ENCODE results near the gene VAV1. TPM values are rescaled to one million over a fixed set of nuclear protein-coding genes. Genes with fewer than 3 reads are reported as not detected.

The VAV1 gene
- polyA plus RNA-seq, 1 donor from 2014 or later = not detected

DNA sequence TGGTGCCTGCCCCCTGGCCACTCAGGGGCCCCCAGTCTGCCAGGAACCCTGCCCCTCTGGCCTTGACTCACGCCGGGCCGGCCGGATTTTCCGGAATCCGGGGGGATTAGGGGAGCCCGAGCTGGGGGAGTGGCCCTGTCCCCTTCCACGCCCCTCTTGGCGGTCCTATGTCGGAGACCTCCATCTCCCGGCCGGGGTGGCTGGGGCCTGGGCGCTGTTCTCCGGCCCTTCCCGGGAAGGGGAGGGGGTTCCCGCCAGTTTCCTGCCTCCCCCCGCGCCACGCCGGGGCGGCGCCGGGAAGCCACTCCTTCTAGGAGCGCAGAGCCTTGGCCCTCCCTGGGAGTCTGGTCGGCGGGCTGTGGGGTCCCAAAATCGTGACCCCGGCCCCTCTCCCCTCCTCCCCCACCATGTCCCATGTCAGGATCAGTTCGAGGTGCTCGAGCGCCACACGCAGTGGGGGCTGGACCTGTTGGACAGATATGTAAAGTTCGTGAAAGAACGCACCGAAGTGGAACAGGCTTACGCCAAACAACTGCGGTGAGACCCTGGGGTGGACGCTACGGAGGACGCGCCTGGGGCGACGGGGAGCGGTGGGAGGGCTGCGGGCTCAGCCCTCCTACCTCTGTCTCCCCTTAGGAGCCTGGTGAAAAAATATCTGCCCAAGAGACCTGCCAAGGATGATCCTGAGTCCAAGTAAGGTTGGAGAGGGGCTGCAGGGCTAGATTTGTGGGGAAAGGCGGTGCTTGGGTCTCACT is 31.7 kb upstream of the VAV1 start:
- Histone ChIP-seq H3F3A (ENCODE audit: insufficient read depth, low read length, poor library complexity, severe bottlenecking) (no peaks in the 10 kb centered on the region), H3K9me3 (ENCODE audit: low read length) (no peaks in the 10 kb centered on the region), H3K27me3 (ENCODE audit: insufficient read depth, low read depth, low read length) (peaks cover 8% of the 10 kb centered on the region), H3K36me3 (ENCODE audit: insufficient read depth, low read length) (no peaks in the 10 kb centered on the region), H2AFZ (ENCODE audit: low read depth, low read length) (no peak overlapping the region), H3K4me2 (ENCODE audit: low read length) (no peak overlapping the region), H3K27ac (ENCODE audit: low read length) (no peak overlapping the region), H3K79me2 (replicated peaks; ENCODE audit: insufficient read depth, low read length) (no peaks in the 10 kb centered on the region), H3K9me2 (ENCODE audit: insufficient read depth, low read length) (no peaks in the 10 kb centered on the region), H3K9ac (ENCODE audit: low read length) (no peak overlapping the region), H4K20me1 (ENCODE audit: insufficient read depth) (no peaks in the 10 kb centered on the region), H3K4me3 (ENCODE audit: low read length) (peak overlapping the region; percentile 65)
- TF ChIP-seq, protein P1, sequence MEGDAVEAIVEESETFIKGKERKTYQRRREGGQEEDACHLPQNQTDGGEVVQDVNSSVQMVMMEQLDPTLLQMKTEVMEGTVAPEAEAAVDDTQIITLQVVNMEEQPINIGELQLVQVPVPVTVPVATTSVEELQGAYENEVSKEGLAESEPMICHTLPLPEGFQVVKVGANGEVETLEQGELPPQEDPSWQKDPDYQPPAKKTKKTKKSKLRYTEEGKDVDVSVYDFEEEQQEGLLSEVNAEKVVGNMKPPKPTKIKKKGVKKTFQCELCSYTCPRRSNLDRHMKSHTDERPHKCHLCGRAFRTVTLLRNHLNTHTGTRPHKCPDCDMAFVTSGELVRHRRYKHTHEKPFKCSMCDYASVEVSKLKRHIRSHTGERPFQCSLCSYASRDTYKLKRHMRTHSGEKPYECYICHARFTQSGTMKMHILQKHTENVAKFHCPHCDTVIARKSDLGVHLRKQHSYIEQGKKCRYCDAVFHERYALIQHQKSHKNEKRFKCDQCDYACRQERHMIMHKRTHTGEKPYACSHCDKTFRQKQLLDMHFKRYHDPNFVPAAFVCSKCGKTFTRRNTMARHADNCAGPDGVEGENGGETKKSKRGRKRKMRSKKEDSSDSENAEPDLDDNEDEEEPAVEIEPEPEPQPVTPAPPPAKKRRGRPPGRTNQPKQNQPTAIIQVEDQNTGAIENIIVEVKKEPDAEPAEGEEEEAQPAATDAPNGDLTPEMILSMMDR (IDR thresholded peaks at IDR 0.05; ENCODE audit: poor library complexity, severe bottlenecking) = no peak

DNA sequence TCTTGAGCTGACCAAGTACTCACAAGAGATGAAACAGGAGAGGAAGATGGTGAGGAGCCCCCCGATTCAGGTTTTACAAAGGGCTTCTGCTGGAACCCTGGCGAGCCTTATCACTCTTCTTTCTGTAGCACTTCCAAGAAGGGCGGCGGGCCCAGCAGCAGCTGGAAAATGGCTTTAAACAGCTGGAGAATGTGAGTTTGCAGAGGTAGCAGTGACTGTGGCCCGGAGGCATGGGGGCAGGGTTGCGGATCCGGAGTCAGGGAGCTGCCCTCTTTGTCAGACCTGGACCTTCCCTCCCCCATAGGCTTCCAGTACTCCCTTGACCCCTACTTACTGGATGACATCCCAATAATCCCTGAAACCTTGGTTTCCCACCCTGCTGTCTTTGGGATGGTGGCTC is 29.4 kb upstream of the VAV1 start:
- no peak overlapping the region for H3K9ac ChIP-seq (ENCODE audit: low read length)
- H3K36me3 ChIP-seq (ENCODE audit: insufficient read depth, low read length) = no peaks in the 10 kb centered on the region
- no peaks in the 10 kb centered on the region for H3K9me3 ChIP-seq (ENCODE audit: low read length)
- H3F3A ChIP-seq (ENCODE audit: insufficient read depth, low read length, poor library complexity, severe bottlenecking) = no peaks in the 10 kb centered on the region
- H2AFZ ChIP-seq (ENCODE audit: low read depth, low read length) = no peak overlapping the region
- H3K27ac ChIP-seq (ENCODE audit: low read length) = no peak overlapping the region
- no peaks in the 10 kb centered on the region for H3K9me2 ChIP-seq (ENCODE audit: insufficient read depth, low read length)
- no peak overlapping the region for H3K4me2 ChIP-seq (ENCODE audit: low read length)
- TF ChIP-seq EZH2 (IDR thresholded peaks at IDR 0.05; ENCODE audit: borderline replicate concordance, insufficient read depth, low read length, poor library complexity, severe bottlenecking) (no peak), MXI1 (conservative IDR thresholded peaks at IDR 0.05; ENCODE audit: poor library complexity, severe bottlenecking) (no peak), SMC3 (conservative IDR thresholded peaks at IDR 0.05; ENCODE audit: poor library complexity) (no peak), POLR2AphosphoS5 (IDR thresholded peaks at IDR 0.05) (no peak), TAF1 (IDR thresholded peaks at IDR 0.05; ENCODE audit: low read depth) (no peak), RAD21 (conservative IDR thresholded peaks at IDR 0.05) (no peak), EP300 (conservative IDR thresholded peaks at IDR 0.05; ENCODE audit: poor library complexity, severe bottlenecking) (no peak)
- TF ChIP-seq, protein P2, sequence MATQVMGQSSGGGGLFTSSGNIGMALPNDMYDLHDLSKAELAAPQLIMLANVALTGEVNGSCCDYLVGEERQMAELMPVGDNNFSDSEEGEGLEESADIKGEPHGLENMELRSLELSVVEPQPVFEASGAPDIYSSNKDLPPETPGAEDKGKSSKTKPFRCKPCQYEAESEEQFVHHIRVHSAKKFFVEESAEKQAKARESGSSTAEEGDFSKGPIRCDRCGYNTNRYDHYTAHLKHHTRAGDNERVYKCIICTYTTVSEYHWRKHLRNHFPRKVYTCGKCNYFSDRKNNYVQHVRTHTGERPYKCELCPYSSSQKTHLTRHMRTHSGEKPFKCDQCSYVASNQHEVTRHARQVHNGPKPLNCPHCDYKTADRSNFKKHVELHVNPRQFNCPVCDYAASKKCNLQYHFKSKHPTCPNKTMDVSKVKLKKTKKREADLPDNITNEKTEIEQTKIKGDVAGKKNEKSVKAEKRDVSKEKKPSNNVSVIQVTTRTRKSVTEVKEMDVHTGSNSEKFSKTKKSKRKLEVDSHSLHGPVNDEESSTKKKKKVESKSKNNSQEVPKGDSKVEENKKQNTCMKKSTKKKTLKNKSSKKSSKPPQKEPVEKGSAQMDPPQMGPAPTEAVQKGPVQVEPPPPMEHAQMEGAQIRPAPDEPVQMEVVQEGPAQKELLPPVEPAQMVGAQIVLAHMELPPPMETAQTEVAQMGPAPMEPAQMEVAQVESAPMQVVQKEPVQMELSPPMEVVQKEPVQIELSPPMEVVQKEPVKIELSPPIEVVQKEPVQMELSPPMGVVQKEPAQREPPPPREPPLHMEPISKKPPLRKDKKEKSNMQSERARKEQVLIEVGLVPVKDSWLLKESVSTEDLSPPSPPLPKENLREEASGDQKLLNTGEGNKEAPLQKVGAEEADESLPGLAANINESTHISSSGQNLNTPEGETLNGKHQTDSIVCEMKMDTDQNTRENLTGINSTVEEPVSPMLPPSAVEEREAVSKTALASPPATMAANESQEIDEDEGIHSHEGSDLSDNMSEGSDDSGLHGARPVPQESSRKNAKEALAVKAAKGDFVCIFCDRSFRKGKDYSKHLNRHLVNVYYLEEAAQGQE (IDR thresholded peaks at IDR 0.05; ENCODE audit: borderline replicate concordance) = no peak
- TF ChIP-seq, protein P1 (IDR thresholded peaks at IDR 0.05; ENCODE audit: poor library complexity, severe bottlenecking) = no peak
- no peaks in the 10 kb centered on the region for H3K79me2 ChIP-seq (replicated peaks; ENCODE audit: insufficient read depth, low read length)
- H3K27me3 ChIP-seq (ENCODE audit: insufficient read depth, low read depth, low read length) = peaks cover 8% of the 10 kb centered on the region
- no peak overlapping the region for H3K4me3 ChIP-seq (ENCODE audit: low read length)
- no peaks in the 10 kb centered on the region for H4K20me1 ChIP-seq (ENCODE audit: insufficient read depth)
